Muscle of leg (tissue), 11 donors: Measurements from ENCODE around the gene CD9. TPM values are rescaled to one million over a fixed set of nuclear protein-coding genes. Genes with fewer than 3 reads are reported as not detected.

Source experiments
- DNase-seq: peaks from one replicate; pipeline ENCODE4 v3.0.0; 2013
- H3K27ac ChIP-seq: one replicate; pipeline ENCODE4 v1.5.1; 2013; ENCODE audit warnings: mild to moderate bottlenecking, low read length, control low read depth
- H3K27me3 ChIP-seq: one replicate; pipeline ENCODE4 v1.6.1; 2013; ENCODE audit warnings: low read length; ENCODE audit not compliant: control insufficient read depth, insufficient read depth
- H3K36me3 ChIP-seq: one replicate; pipeline ENCODE4 v1.6.1; 2013; ENCODE audit warnings: low read length; ENCODE audit not compliant: control insufficient read depth, insufficient read depth
- H3K4me1 ChIP-seq: one replicate; pipeline ENCODE4 v1.6.1; 2013; ENCODE audit warnings: low read length; ENCODE audit not compliant: control insufficient read depth, insufficient read depth
- H3K4me3 ChIP-seq: one replicate; pipeline ENCODE4 v1.5.1; 2013; ENCODE audit warnings: low read length, control low read depth
- H3K9me3 ChIP-seq: replicated peaks from 2 replicates; pipeline ENCODE4 v1.6.1; 2013; ENCODE audit warnings: low read depth, low read length; ENCODE audit not compliant: control insufficient read depth
- WGBS: methylation state at CpG from one replicate; pipeline ENCODE4 v1.1.5; 2013; ENCODE audit warnings: missing lambda C conversion rate; ENCODE audit not compliant: insufficient coverage; 5-methylcytosine and 5-hydroxymethylcytosine counted together
- polyA plus RNA-seq, 8 donors: library from polyadenylated mRNA; unstranded; fragments of 120-200 nt; gene quantifications; one replicate each; pipeline versions ENCODE4 v1.2.1 to v1.2.3, GENCODE V29; 2013; ENCODE audit warnings: inconsistent platforms in 1 of 8, low replicate concordance in 1 of 8; ENCODE audit not compliant: insufficient read length in 8 of 8, insufficient read depth in 1 of 8
- total RNA-seq: library from RNA; stranded (reverse); fragments of 120-200 nt; gene quantifications from one replicate; pipeline ENCODE4 v1.2.4, GENCODE V29; 2013

CD9 gene
- total and polyA plus RNA-seq, 9 donors, result 39.5 to 94.5 (median 60.7) TPM

DNA sequence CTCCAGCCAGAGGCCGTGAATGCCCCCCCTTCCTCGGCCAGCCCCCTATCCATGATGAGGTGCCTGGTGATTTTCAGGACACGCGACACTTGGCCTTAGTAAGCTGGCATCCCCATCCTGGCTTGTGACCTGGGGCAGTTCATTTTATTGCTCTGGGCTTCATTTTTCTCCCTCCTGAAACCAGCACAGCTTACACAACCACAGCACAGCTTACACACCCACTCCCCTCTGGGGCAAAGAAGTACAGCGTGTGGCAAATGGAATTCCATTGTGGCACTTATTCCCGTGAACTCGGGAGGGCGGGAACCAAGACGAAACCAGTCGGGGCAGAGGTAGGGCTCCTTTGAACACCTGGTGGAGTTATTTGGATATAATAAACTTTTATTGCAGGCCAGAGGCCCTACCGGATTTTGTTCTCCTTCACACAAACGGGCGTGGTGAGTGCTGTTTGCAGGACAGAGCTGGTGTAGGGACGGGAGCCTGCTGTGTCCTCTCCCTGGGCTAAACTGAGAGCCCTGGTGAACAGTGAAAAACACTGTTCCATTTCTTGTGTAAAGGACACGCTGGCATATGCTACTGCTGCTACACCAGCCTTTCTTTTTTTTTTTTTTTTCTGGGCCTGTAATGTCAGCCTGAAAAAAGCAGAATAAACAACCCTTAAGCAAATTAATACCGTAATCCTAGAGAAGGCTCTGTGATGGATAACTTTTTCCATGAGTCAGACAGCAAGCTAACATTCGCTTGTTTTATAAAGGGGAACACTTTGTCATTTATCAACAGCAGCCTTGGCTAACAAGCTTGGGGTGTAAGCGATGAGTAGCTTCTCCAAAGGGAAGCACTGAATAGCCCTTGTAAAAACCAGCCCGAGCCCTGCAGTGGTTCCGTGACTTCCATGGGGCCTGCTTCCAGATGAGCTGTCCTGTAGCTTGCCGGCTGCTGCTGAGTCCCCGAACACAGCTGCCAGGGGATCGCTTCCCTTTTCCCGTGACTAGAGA, 29.3 kb downstream of the CD9 start:
- Histone ChIP-seq H3K27me3 (no peaks in the 10 kb centered on the region), H3K9me3 (no peaks in the 10 kb centered on the region), H3K4me1 (peaks cover 95% of the 10 kb centered on the region), H3K4me3 (no peak overlapping the region), H3K36me3 (no peaks in the 10 kb centered on the region), H3K27ac (peak overlapping the region; percentile 69)
- DNase-seq, result peak; percentile 84
- WGBS, result 50% methylated on average over 17 of the region's 24 CpGs

DNA sequence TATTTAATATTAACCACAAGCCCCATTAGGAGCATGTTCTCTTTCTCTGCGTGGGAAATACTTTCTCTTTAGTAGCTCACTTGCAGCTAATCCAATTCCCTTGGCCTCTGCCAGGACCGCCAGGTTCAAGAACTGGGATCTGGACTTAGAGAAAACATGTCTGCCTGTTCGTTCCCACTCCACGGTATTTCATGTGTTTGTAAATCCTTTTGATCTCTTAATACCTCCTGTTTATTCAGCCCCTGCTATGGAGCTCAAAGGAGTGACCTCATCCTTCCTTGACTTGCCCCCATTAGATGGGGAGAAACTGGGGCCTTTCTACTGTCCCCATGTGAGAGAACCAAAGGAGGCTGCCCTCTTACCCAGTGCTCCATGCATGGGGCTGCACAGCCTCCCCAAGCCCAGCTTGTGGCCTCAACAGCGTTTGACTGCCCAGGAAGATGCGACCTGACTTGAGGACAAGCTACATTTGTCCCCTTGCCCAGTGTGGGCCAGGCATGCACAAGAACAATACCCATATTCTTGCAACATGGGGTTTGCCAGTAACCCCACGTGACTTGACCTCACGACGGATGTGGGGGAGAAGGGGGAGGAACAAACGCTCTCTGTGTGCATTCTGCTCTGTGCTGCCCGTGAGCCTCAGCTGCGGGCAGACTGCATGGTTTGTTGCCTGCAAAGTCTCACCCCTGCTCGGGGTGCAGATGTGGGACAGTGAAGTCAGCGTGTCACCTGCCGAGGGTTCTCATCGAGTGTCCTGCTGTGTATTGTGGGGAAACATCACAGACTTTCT, 30.3 kb downstream of the CD9 start:
- WGBS, result 61% methylated on average over 5 of the region's 16 CpGs
- peaks cover 5% of the 10 kb centered on the region for H3K36me3 ChIP-seq

DNA sequence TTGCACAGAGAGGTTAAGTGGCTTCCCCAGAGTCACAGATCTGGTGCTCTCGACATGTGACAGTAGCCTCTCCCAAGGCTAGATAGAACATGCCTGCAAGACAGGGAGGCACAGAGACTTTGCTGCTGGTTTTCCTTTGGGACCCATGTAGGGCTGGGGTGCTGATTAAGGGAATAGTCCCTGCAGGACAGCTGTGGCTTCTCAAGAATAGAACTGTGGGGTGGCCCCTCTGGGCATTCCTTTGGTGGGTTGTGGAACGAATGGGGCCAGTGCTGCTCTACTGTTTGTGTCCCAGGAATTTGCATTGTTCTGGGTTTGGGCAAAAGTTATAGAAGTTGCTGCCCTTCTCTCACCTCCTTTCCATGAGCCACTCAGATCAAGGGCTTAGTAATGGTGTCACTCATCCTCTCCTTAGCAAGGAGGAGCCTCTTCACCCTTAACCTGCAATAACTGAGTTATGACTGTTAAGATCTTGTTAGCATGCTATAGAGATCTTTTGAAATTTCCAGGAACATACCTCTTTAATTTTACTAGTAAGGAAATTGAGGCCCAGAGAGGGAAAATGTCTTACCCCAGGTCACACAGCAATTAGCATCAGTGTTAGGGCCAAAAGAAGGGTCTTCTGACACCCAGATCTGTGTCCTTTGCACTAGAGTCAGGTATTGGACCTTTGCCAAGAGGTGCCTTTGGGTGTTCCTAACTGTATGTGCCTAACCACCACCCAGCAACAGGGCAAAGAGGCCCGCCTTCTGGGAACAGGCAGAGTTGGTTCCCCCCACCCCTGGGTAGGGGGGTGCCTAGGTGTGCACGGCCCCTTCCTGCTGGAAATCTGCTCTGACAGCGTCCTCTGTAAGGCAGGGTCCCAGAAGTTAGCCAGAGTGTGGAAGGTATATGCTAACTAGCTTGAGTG, 31.4 kb downstream of the CD9 start:
- 83% methylated on average over 3 of the region's 5 CpGs for WGBS
- H3K4me1 ChIP-seq, result peaks cover 82% of the 10 kb centered on the region
- peaks cover 10% of the 10 kb centered on the region for H3K36me3 ChIP-seq
- H3K9me3 ChIP-seq, result no peaks in the 10 kb centered on the region
- H3K27me3 ChIP-seq, result no peaks in the 10 kb centered on the region
- no peak overlapping the region for H3K27ac ChIP-seq
- no peak overlapping the region for H3K4me3 ChIP-seq
- no peak for DNase-seq

More for the DNA sequence above, 30.3 kb downstream of the CD9 start:
- no peaks in the 10 kb centered on the region for H3K27me3 ChIP-seq
- H3K4me3 ChIP-seq, result no peak overlapping the region
- H3K4me1 ChIP-seq, result peaks cover 92% of the 10 kb centered on the region
- no peaks in the 10 kb centered on the region for H3K9me3 ChIP-seq
- H3K27ac ChIP-seq, result peak overlapping the region; percentile 69
- DNase-seq, result peak; percentile 76

DNA sequence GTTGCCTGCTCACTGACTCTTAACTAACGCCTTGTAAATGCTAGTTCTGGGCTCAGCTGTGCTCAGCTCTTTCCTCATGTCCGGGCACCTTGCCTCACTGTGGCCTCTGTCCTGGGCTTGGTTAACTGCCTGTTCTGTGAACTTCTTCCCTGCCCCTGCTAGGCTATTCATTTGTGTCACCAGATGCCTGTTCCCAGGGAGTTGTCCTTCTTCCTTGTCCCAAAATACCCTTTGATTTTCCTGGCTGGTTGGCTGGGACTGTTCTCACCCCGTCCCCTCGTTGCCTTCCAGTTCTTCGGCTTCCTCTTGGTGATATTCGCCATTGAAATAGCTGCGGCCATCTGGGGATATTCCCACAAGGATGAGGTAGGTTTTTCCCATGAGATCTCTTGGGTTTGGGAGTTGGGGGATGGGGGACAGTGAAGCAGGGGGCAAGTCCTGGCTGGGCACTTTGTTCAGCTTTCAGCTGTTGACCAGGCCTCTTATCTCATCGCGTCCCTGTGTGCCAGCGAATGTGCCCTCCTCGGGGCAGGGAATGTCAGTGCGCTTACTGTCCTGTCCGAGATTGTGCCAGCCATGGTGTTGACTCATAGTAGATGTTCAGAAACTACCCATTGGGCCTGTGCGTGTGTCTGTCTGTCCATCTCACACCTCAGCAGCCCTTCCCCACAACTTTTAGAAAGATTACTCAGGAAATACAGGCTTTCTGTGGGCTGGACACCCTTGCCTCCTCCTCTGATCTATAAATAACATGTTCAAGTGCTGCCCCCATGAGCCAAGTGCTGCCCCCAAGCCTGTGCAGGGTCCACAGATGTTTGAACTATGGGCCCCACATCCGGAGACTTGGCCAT, 33.1 kb downstream of the CD9 start:
- peaks cover 15% of the 10 kb centered on the region for H3K36me3 ChIP-seq
- no peak for DNase-seq
- no peak overlapping the region for H3K4me3 ChIP-seq
- no peak overlapping the region for H3K27ac ChIP-seq
- 79% methylated on average over 10 of the region's 15 CpGs for WGBS
- peaks cover 66% of the 10 kb centered on the region for H3K4me1 ChIP-seq
- no peaks in the 10 kb centered on the region for H3K27me3 ChIP-seq
- H3K9me3 ChIP-seq, result no peaks in the 10 kb centered on the region

DNA sequence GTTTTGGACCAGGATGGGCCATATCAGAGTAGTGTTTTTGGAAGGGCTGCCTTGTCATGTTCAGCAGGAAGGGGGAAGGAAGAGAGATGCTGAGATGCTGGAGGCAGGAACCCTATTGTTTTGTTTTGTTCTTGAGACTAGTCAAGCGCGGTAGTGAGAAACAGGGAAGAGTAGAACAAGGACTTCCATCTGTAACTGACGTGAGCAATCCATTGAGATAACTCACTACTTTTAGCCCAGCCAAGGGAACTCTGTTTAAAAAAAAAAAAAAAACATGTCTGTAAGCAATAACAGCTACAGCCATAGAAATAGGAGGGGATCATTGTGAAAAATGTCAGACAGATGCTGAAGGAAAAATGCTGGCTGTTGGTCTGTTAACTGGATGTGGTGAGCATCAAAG, 34.0 kb downstream of the CD9 start:
- Histone ChIP-seq H3K27me3 (no peaks in the 10 kb centered on the region), H3K4me1 (peaks cover 57% of the 10 kb centered on the region), H3K9me3 (no peaks in the 10 kb centered on the region), H3K27ac (no peak overlapping the region), H3K36me3 (peaks cover 15% of the 10 kb centered on the region), H3K4me3 (no peak overlapping the region)
- no CpG with 5 or more reads among the region's 3 CpGs for WGBS
- peak; percentile 48 for DNase-seq

DNA sequence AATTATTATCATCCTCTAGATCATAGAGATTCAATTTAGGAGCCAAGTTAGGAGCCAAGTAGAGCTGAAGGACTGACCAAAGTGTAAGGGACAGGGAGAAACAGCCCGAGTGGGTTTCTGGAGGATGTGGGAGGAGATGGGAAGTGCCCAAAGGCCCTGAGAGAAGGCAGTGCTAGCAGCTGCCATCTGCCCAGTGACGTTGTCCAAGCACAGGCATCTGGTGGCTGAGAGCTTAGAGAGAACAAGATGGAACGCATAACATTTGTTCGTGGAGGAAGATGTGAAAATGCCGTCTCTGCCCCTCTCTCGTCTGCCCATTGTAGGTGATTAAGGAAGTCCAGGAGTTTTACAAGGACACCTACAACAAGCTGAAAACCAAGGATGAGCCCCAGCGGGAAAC, 34.7 kb downstream of the CD9 start:
- no peaks in the 10 kb centered on the region for H3K9me3 ChIP-seq
- peaks cover 17% of the 10 kb centered on the region for H3K36me3 ChIP-seq
- 64% methylated on average over 2 of the region's 7 CpGs for WGBS
- H3K27ac ChIP-seq, result peak overlapping the region; percentile 35
- no peak overlapping the region for H3K4me3 ChIP-seq
- peaks cover 51% of the 10 kb centered on the region for H3K4me1 ChIP-seq
- DNase-seq, result peak; percentile 39
- H3K27me3 ChIP-seq, result no peaks in the 10 kb centered on the region

DNA sequence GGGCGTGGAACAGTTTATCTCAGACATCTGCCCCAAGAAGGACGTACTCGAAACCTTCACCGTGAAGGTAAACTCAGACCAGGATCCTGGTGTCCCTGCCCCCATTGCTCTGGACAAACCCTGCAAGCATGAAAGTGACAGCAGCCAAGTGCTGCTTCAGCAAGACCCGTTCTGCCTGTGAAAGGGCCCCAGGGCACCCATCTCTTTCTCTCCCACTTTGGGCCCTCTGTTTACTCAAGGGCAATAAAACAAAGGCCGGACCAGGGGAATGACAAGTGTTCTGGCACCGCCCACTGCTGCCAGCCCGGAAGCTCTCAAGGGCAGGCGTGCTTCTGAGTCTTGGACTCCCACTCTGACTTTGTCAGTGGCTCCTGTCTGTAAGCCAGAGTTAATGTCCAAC, 35.3 kb downstream of the CD9 start:
- WGBS, result 66% methylated on average over 9 of the region's 9 CpGs
- peaks cover 17% of the 10 kb centered on the region for H3K36me3 ChIP-seq

DNA sequence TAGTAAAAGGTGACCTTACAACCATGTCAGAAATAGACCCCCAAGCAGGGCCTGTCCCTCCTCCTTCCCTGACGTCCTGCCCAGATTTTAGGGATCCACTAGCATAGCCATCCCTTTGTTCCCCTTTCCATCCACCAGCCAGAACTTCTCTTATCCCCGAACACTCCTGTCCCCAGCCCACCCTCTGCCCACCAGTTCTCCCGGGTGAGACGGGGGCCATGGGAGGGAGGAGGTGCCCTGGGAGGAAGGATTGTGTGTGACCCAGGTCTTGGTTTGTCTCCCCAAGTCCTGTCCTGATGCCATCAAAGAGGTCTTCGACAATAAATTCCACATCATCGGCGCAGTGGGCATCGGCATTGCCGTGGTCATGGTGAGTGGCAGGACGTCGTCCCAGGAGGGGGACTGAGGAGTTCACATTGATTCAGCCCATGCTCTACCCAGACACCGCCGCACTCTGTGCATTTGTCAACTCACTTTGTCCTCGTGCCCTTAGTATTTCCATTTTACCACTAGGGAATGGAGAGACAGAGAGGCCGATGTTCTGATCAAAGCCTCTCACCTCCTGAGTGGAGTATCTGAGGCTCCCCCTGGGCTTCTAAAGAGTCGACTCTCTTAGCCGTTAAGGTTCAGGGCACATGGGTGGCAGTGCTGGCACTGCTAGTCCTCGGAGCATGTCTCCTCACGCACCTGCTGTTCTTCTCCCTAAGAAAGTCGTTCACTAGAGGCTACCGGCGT, 35.9 kb downstream of the CD9 start:
- no peak for DNase-seq
- no peak overlapping the region for H3K4me3 ChIP-seq
- peaks cover 39% of the 10 kb centered on the region for H3K4me1 ChIP-seq
- H3K9me3 ChIP-seq, result no peaks in the 10 kb centered on the region
- no peaks in the 10 kb centered on the region for H3K27me3 ChIP-seq
- 86% methylated on average over 16 of the region's 22 CpGs for WGBS
- H3K36me3 ChIP-seq, result peaks cover 17% of the 10 kb centered on the region
- no peak overlapping the region for H3K27ac ChIP-seq

More for the DNA sequence above, 35.3 kb downstream of the CD9 start:
- Histone ChIP-seq H3K27me3 (no peaks in the 10 kb centered on the region), H3K4me3 (no peak overlapping the region), H3K4me1 (peaks cover 45% of the 10 kb centered on the region), H3K9me3 (no peaks in the 10 kb centered on the region), H3K27ac (peak overlapping the region; percentile 35)
- DNase-seq, result no peak

DNA sequence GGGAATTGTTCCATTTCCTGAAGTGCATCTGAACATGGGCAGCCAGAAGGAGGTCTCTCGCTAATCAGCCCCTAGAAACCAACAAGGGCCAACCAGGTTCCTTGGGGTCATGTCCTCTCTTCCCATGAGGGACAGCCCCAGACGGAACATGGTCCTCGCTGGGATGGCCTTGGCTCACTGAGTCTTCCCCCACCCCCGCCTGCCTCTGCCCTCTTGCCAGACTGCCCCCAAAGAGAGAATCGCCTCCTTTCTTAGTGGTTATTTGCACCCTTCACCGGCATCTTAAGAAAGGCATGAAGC, 36.4 kb downstream of the CD9 start:
- H3K27ac ChIP-seq, result no peak overlapping the region
- no peak overlapping the region for H3K4me3 ChIP-seq
- H3K9me3 ChIP-seq, result no peaks in the 10 kb centered on the region
- H3K36me3 ChIP-seq, result peaks cover 17% of the 10 kb centered on the region
- peaks cover 39% of the 10 kb centered on the region for H3K4me1 ChIP-seq
- no peaks in the 10 kb centered on the region for H3K27me3 ChIP-seq
- WGBS, result 92% methylated on average over 6 of the region's 6 CpGs
- DNase-seq, result no peak
